Activated CD8-positive, alpha-beta T cell treated with anti-CD3 and anti-CD28 coated beads for 36 hours (primary cell): ENCODE data around the gene CELF2. TPM values are rescaled to one million over a fixed set of nuclear protein-coding genes. Genes with fewer than 3 reads are reported as not detected.

Source experiments
- ATAC-seq: fragments of 200-7000 bp; cut with Tn5 transposase; one replicate; pipeline ENCODE4 v1.10.0; 2021; ENCODE audit warnings: mild to moderate bottlenecking, moderate library complexity
- CTCF ChIA-PET: fragments of 350-600 bp; sonication (Branson Sonifier 250); formaldehyde crosslinking; loops from one replicate; lab custom pipeline; 2021; ENCODE audit warnings: antibody characterized with exemption; lab: Charles Lee
- POLR2A ChIA-PET: fragments of 350-600 bp; sonication (Branson Sonifier 250); formaldehyde crosslinking; loops from one replicate; lab custom pipeline; 2021; ENCODE audit warnings: antibody characterized with exemption; lab: Charles Lee
- DNase-seq: peaks from one replicate; pipeline ENCODE4 v3.0.0-alpha.2; 2020
- H3K27ac Mint-ChIP-seq: one replicate; pipeline ENCODE4 v1.8.0; 2021; ENCODE audit warnings: mild to moderate bottlenecking, mixed read lengths
- H3K27me3 Mint-ChIP-seq: one replicate; pipeline ENCODE4 v1.8.0; 2021; ENCODE audit warnings: mixed read lengths
- H3K36me3 Mint-ChIP-seq: one replicate; pipeline ENCODE4 v1.8.0; 2021; ENCODE audit warnings: low read depth, mixed read lengths
- H3K4me1 Mint-ChIP-seq: one replicate; pipeline ENCODE4 v1.8.0; 2021; ENCODE audit warnings: low read depth, mixed read lengths
- H3K4me3 Mint-ChIP-seq: one replicate; pipeline ENCODE4 v1.8.0; 2021; ENCODE audit warnings: mild to moderate bottlenecking, moderate library complexity, mixed read lengths
- H3K9me3 Mint-ChIP-seq: one replicate; pipeline ENCODE4 v1.8.0; 2021; ENCODE audit warnings: mixed read lengths
- intact Hi-C: fragments of 100-400 bp; cut with micrococcal nuclease; formaldehyde crosslinking; loops from one replicate; pipeline ENCODE4 v1.10.0; 2022
- total RNA-seq, 2 experiments: library from RNA; stranded (reverse); gene quantifications; one replicate each; pipeline ENCODE4 v1.2.3, GENCODE V29; 2021
- TF ChIP-seq, protein P1 (sequence below): fragments of 200-600 bp; IDR thresholded peaks from one replicate; pipeline ENCODE4 v1.8.0; 2022; ENCODE audit warnings: antibody characterized with exemption, mild to moderate bottlenecking

CELF2 gene
- total RNA-seq, 2 experiments from 2014 or later, result 132 to 133 TPM

DNA sequence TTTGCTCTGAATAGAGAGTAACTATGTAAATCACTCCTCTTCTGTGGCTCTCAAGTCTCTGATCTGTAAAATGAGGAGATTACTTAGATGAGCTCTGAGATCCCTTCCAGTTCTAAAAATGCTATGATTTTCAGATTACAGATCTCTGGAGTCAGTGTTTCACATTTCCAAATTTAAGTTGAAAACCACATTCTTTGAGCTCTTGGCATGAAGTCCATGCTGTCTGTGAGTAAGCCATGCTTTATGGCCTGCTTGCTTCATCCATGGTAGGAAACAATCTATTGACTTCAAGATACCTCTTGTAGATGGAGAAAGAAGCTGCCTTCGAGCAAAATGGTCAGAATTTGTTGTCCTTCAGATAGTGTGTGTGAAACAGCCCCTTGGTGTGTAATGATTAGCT lies 64.9 kb downstream of the CELF2 start:
- TF ChIP-seq, protein P1, sequence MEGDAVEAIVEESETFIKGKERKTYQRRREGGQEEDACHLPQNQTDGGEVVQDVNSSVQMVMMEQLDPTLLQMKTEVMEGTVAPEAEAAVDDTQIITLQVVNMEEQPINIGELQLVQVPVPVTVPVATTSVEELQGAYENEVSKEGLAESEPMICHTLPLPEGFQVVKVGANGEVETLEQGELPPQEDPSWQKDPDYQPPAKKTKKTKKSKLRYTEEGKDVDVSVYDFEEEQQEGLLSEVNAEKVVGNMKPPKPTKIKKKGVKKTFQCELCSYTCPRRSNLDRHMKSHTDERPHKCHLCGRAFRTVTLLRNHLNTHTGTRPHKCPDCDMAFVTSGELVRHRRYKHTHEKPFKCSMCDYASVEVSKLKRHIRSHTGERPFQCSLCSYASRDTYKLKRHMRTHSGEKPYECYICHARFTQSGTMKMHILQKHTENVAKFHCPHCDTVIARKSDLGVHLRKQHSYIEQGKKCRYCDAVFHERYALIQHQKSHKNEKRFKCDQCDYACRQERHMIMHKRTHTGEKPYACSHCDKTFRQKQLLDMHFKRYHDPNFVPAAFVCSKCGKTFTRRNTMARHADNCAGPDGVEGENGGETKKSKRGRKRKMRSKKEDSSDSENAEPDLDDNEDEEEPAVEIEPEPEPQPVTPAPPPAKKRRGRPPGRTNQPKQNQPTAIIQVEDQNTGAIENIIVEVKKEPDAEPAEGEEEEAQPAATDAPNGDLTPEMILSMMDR, result no peak
- Mint-ChIP-seq H3K27me3 (no peaks in the 10 kb centered on the region), H3K36me3 (no peaks in the 10 kb centered on the region), H3K9me3 (no peaks in the 10 kb centered on the region), H3K4me1 (no peaks in the 10 kb centered on the region), H3K27ac (no peak overlapping the region), H3K4me3 (no peak overlapping the region)
- ChIA-PET POLR2A (interaction anchor here (0.9 kb wide), 1 partner anchor 1296 kb away, joined by 3 read pairs; no protein-coding TSS in a partner anchor), CTCF (no interaction called here)
- ATAC-seq, result no peak
- DNase-seq, result no peak
- intact Hi-C loops, result no loop called here

DNA sequence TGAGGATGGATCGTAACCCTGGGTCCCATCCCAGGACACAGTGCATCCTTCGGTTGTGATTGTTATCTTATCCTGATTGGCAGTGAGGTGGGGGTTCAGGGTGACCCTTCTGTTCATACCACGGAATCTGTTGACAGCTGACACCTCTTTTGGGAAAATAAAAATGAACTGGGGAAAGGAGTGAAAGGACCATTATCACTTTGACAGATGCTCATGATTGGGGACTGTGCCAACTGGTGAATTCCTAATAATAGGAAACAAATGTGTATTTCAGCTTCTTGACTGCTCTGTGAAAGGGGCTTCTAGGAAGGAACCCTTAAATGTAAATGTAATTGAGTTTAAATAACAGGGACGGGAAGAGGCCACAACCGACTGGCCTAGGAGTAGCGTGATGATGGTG lies 65.4 kb downstream of the CELF2 start:
- no peaks in the 10 kb centered on the region for H3K27me3 Mint-ChIP-seq
- H3K4me3 Mint-ChIP-seq, result no peak overlapping the region
- ATAC-seq (no peak), DNase-seq (no peak)
- ChIA-PET POLR2A (interaction anchor here (0.9 kb wide), 1 partner anchor 1297 kb away, joined by 3 read pairs; no protein-coding TSS in a partner anchor), CTCF (no interaction called here)
- no peaks in the 10 kb centered on the region for H3K9me3 Mint-ChIP-seq
- intact Hi-C loops, result no loop called here
- TF ChIP-seq, protein P1, result no peak
- H3K36me3 Mint-ChIP-seq, result no peaks in the 10 kb centered on the region
- no peak overlapping the region for H3K27ac Mint-ChIP-seq
- no peaks in the 10 kb centered on the region for H3K4me1 Mint-ChIP-seq

DNA sequence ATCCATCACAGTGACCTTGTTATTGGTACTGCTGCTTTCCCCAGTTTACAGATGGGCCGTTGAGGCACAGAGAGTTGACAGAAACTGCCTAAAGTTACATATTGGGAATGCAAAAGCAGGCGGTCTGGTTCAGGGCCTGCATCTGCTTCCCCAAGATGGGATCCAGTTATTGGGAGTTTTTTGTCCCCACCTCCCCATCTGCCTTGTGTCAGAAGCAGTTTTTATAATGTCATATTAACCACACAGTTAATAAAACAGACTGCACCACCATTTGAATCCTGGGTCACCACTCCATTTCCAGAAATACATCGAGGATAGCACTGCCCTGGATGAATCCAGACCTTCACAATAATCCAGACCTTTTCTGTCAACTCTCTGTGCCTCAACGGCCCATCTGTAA lies 67.9 kb downstream of the CELF2 start:
- no peak for DNase-seq
- Mint-ChIP-seq H3K27ac (no peak overlapping the region), H3K4me1 (no peaks in the 10 kb centered on the region), H3K27me3 (no peaks in the 10 kb centered on the region), H3K36me3 (no peaks in the 10 kb centered on the region), H3K9me3 (no peaks in the 10 kb centered on the region), H3K4me3 (no peak overlapping the region)
- POLR2A ChIA-PET, result no interaction called here
- TF ChIP-seq, protein P1, result no peak
- ATAC-seq, result no peak
- intact Hi-C loops, result no loop called here
- CTCF ChIA-PET, result no interaction called here

DNA sequence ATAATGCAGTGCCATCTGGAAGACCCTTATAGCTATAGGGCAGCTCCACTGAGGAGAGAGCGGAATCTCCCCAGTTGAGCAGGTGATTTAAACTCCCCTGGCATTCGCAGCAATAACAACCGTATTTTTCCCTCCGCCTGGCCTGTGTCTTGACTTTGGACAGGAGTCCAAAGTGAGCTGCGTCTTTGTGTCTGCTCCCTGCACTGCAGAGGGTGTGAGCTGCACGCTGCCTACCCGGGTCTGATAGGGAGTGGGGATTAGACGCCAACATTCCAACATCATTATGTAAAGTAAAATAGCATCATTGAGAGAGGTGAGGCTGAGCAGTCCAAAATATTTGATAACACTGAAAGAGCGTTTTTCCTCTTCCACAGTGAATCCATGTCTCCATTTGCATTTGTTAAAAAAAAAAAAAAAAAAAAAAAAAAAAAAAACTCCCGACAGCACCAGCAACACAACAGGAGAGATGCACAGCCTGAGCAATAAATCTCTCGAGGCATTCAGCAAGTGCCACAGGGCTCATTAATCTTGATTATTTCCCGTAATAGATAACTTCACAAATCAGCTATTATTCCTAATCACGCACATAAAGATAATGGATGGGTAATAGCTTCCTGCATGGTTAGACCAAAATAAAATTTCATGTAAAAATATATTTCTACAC lies 68.6 kb downstream of the CELF2 start:
- CTCF ChIA-PET, result no interaction called here
- no peaks in the 10 kb centered on the region for H3K9me3 Mint-ChIP-seq
- no peak for ATAC-seq
- no peaks in the 10 kb centered on the region for H3K27me3 Mint-ChIP-seq
- no peak overlapping the region for H3K27ac Mint-ChIP-seq
- intact Hi-C loops, result no loop called here
- TF ChIP-seq, protein P1, result no peak
- H3K36me3 Mint-ChIP-seq, result no peaks in the 10 kb centered on the region
- no peak overlapping the region for H3K4me3 Mint-ChIP-seq
- no peaks in the 10 kb centered on the region for H3K4me1 Mint-ChIP-seq
- no peak for DNase-seq
- POLR2A ChIA-PET, result interaction anchor here (0.6 kb wide), 1 partner anchor 354 kb away, joined by 3 read pairs; no protein-coding TSS in a partner anchor

DNA sequence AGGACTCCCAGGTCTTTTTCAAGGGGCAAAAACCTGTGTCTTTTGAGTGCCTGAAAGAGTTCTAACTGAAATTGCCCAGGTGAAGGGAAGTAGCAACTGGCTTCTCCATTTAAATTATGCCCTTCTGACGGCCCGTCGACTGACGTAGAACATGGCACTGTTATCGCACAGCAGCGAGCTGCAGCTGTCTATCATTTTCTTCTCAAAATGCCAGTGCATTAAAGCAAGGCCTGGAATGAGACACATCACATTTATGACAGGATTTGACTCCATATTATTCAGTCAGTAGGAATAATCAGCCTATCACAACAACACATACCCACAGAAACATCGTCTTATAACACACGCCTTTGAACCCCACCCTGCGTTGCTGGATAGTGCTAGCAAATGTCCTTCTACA lies 69.7 kb downstream of the CELF2 start:
- CTCF ChIA-PET, result no interaction called here
- Mint-ChIP-seq H3K36me3 (no peaks in the 10 kb centered on the region), H3K9me3 (no peaks in the 10 kb centered on the region), H3K27ac (no peak overlapping the region), H3K27me3 (no peaks in the 10 kb centered on the region), H3K4me1 (peaks cover 3% of the 10 kb centered on the region), H3K4me3 (no peak overlapping the region)
- ATAC-seq, result no peak
- intact Hi-C loops, result no loop called here
- DNase-seq, result no peak
- TF ChIP-seq, protein P1, result no peak
- POLR2A ChIA-PET, result no interaction called here
